HG03045 (cell line): ENCODE measurements around the gene TEFM.
"Not testable (repeated sequence)": the region's sequence is repeated elsewhere in the genome, so short reads cannot be mapped to it uniquely, and the experiment has no call there.

ENCODE experiments used
- ATAC-seq: cut with Tn5 transposase; IDR thresholded peaks from one replicate; pipeline ENCODE4 v1.9.1; 2021; ENCODE audit warnings: mild to moderate bottlenecking, moderate library complexity; ENCODE audit not compliant: unreplicated experiment

Gene TEFM

GRCh38 chr17:30906101-30906911 lies at the start of gene TEFM:
TSS of gene TEFM (minus strand) at chr17:30906238. CDS start at chr17:30906198, 40 bp downstream.
- ATAC-seq: peak; percentile 86

GRCh38 chr17:30954046-30954830 lies 48.2 kb upstream of the TEFM start:
- no peak for ATAC-seq

GRCh38 chr17:30952638-30953393 lies 46.8 kb upstream of the TEFM start:
- no peak for ATAC-seq

- ATAC-seq: no peak
These were observed 44.8 kb upstream of the TEFM start for GRCh38 chr17:30950669-30951399.

- ATAC-seq: no peak
These were observed 44.2 kb upstream of the TEFM start for GRCh38 chr17:30950189-30950588.

GRCh38 chr17:30947796-30948195 lies 41.8 kb upstream of the TEFM start:
- no peak for ATAC-seq

- ATAC-seq: no peak
These were observed 36.5 kb upstream of the TEFM start for GRCh38 chr17:30942308-30943079.

GRCh38 chr17:30939051-30939689 lies 33.1 kb upstream of the TEFM start:
- no peak for ATAC-seq

GRCh38 chr17:30933966-30934365 lies 27.9 kb upstream of the TEFM start:
- ATAC-seq: no peak

GRCh38 chr17:30931582-30931981 lies 25.5 kb upstream of the TEFM start:
- ATAC-seq: not testable (repeated sequence)

- no peak for ATAC-seq
These were observed 24.5 kb upstream of the TEFM start for GRCh38 chr17:30930495-30930894.

- not testable (repeated sequence) for ATAC-seq
These were observed 23.8 kb upstream of the TEFM start for GRCh38 chr17:30929861-30930260.

- ATAC-seq: no peak
These were observed 23.1 kb upstream of the TEFM start for GRCh38 chr17:30929081-30929633.

- ATAC-seq: no peak
These were observed 22.5 kb upstream of the TEFM start for GRCh38 chr17:30928584-30928983.

GRCh38 chr17:30927756-30928155 lies 21.7 kb upstream of the TEFM start:
- ATAC-seq: no peak

- ATAC-seq: no peak
These were observed 20.5 kb upstream of the TEFM start for GRCh38 chr17:30926516-30926915.

GRCh38 chr17:30924341-30924740 lies 18.3 kb upstream of the TEFM start:
- no peak for ATAC-seq

- ATAC-seq: no peak
These were observed 16.4 kb upstream of the TEFM start for GRCh38 chr17:30922235-30923030.
